HepG2 (cell line): ENCODE data around the gene EZH1. TPM values are rescaled to one million over a fixed set of nuclear protein-coding genes. Genes with fewer than 3 reads are reported as not detected.

ENCODE experiments used
- CHCHD3 ChIP-seq: sonication (generic); formaldehyde crosslinking; IDR thresholded peaks from 2 replicates; pipeline ENCODE4 v1.8.0; 2022; ENCODE audit warnings: mild to moderate bottlenecking, missing genetic modification reagents, moderate library complexity
- EZH2 ChIP-seq: conservative IDR thresholded peaks from 2 replicates; pipeline ENCODE4 v1.6.1; 2012; ENCODE audit warnings: mild to moderate bottlenecking, low read depth, low read length, moderate library complexity
- FIP1L1 ChIP-seq: fragments of 200-400 bp; formaldehyde crosslinking; IDR thresholded peaks from 2 replicates; pipeline ENCODE4 v1.6.1; 2018; ENCODE audit warnings: low read depth, mild to moderate bottlenecking, low read length, moderate library complexity, borderline replicate concordance; ENCODE audit not compliant: insufficient read depth
- GTF3A ChIP-seq: sonication (generic); formaldehyde crosslinking; conservative IDR thresholded peaks from 2 replicates; pipeline ENCODE4 v1.4.0; 2020; ENCODE audit warnings: mild to moderate bottlenecking, missing genetic modification reagents
- MYNN ChIP-seq: sonication (generic); formaldehyde crosslinking; IDR thresholded peaks from 2 replicates; pipeline ENCODE4 v1.4.0; 2020; ENCODE audit warnings: mild to moderate bottlenecking, low read depth, missing genetic modification reagents
- NCOA1 ChIP-seq: sonication (generic); formaldehyde crosslinking; IDR thresholded peaks from 2 replicates; pipeline ENCODE4 v1.9.0; 2021; ENCODE audit warnings: missing genetic modification reagents
- NFATC3 ChIP-seq: sonication (generic); formaldehyde crosslinking; IDR thresholded peaks from 2 replicates; pipeline ENCODE4 v1.5.1; 2020; ENCODE audit warnings: mild to moderate bottlenecking, missing genetic modification reagents
- NPAS2 ChIP-seq: sonication (generic); formaldehyde crosslinking; IDR thresholded peaks from 2 replicates; pipeline ENCODE4 v1.8.0; 2022; ENCODE audit warnings: mild to moderate bottlenecking, missing genetic modification reagents, borderline replicate concordance
- PTBP1 ChIP-seq: fragments of 200-400 bp; formaldehyde crosslinking; IDR thresholded peaks from 2 replicates; pipeline ENCODE4 v1.6.1; 2018; ENCODE audit warnings: low read length, low read depth; ENCODE audit not compliant: poor library complexity, severe bottlenecking
- TCF7L2 ChIP-seq: IDR thresholded peaks from 2 replicates; pipeline ENCODE4 v1.6.1; 2011; ENCODE audit warnings: mild to moderate bottlenecking, low read depth, low read length, moderate library complexity
- WIZ ChIP-seq: sonication (generic); formaldehyde crosslinking; IDR thresholded peaks from 2 replicates; pipeline ENCODE4 v1.5.1; 2020; ENCODE audit warnings: mild to moderate bottlenecking, missing genetic modification reagents
- ZNF124 ChIP-seq: sonication (generic); formaldehyde crosslinking; IDR thresholded peaks from 2 replicates; pipeline ENCODE4 v1.4.0; 2020; ENCODE audit warnings: missing genetic modification reagents
- ZNF260 ChIP-seq: sonication (generic); formaldehyde crosslinking; IDR thresholded peaks from 2 replicates; pipeline ENCODE4 v1.4.0; 2020; ENCODE audit warnings: missing genetic modification reagents, low read depth, mild to moderate bottlenecking, borderline replicate concordance
- ZNF34 ChIP-seq: sonication (generic); formaldehyde crosslinking; IDR thresholded peaks from 2 replicates; pipeline ENCODE4 v1.4.0; 2020; ENCODE audit warnings: mild to moderate bottlenecking, missing genetic modification reagents, borderline replicate concordance
- ZNF773 ChIP-seq: sonication (generic); formaldehyde crosslinking; IDR thresholded peaks from 2 replicates; pipeline ENCODE4 v1.4.0; 2020; ENCODE audit warnings: missing genetic modification reagents, borderline replicate concordance
- ZSCAN20 ChIP-seq: sonication (generic); formaldehyde crosslinking; IDR thresholded peaks from 2 replicates; pipeline ENCODE4 v1.4.0; 2020; ENCODE audit warnings: missing genetic modification reagents, mild to moderate bottlenecking, borderline replicate concordance
- polyA plus RNA-seq, 8 experiments: library from polyadenylated mRNA; depleted of rRNA in 3 of 8; stranded (reverse) in 7 of 8; unstranded in 1 of 8; fragments of >200 nt; fragmentation: Illumina TruSeq in 4 of 8; extraction: Trizol in 4 of 8; gene quantifications; 2 replicates each; pipeline versions ENCODE4 v1.2.1 to v1.2.3, GENCODE V29; 2011 to 2016; ENCODE audit warnings: low read depth in 4 of 8, missing spikeins in 1 of 8, mixed read lengths in 1 of 8; ENCODE audit not compliant: insufficient read depth in 1 of 8
- total RNA-seq, 5 experiments: library from RNA; depleted of rRNA; stranded (reverse); fragments of >200 nt; fragmentation: Illumina TruSeq; extraction: Trizol; gene quantifications; 2 replicates each; pipeline ENCODE4 v1.2.3, GENCODE V29; 2016; ENCODE audit warnings: low read depth in 1 of 5
- TF ChIP-seq, protein P1 (sequence below): sonication (generic); formaldehyde crosslinking; IDR thresholded peaks from 2 replicates; pipeline ENCODE4 v1.4.0; 2020; ENCODE audit warnings: missing genetic modification reagents; ENCODE audit errors: not compliant biosample characterization
- TF ChIP-seq, protein P2 (sequence below): sonication (generic); formaldehyde crosslinking; IDR thresholded peaks from 2 replicates; pipeline ENCODE4 v1.4.0; 2020; ENCODE audit warnings: missing genetic modification reagents
- TF ChIP-seq, protein P3 (sequence below): IDR thresholded peaks from 2 replicates; pipeline ENCODE4 v1.6.1; 2016; ENCODE audit warnings: low read depth, missing genetic modification reagents, missing compliant biosample characterization

EZH1 gene
- total and polyA plus RNA-seq, 2 of the 13 experiments (the other 11 are each of a cell fraction or from before 2014, with no cell fraction given), result 11.6 to 24.0 TPM

DNA sequence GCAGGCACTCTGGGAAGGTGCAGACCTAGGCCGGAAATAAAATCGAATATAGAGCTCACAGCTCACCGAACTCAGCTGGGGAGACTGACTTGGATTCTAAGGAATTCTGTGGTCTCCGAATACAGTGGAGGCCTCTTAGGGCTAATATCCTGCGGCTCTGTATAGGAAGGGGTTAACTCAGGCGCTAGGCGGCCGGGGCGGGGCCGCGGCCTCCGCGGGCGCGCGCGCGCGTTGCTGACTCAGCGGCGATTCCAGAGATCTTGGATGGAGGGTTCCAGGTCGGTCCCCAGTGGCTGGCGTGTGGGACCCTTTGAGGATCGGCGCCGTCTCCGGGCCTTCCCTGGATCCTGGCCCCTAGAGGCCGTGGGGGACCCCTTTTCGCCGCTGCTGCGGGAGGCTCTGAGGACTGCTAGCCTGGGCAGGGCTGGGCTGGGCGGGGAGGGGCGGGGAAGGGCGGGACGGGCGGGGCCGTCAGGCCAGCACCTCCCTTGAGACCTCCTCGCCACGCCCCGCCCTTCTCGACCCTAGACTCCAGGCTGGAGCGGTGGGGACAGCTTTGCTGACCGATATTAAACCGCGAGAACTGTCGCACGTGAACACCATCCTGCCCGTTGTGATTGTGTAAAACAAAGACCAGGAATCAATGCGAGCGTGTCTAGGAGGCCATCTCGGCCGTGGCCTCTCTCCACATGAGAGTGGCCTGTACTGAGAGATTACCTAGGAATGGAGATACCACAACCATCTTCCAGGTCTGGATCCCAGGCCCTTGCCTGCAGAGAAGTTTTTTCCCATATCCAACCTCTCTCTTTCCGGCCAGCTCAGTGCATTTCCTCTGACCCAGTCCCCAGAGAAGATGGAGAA lies 66.7 kb downstream of the EZH1 start (continued):
- TF ChIP-seq, protein P1, sequence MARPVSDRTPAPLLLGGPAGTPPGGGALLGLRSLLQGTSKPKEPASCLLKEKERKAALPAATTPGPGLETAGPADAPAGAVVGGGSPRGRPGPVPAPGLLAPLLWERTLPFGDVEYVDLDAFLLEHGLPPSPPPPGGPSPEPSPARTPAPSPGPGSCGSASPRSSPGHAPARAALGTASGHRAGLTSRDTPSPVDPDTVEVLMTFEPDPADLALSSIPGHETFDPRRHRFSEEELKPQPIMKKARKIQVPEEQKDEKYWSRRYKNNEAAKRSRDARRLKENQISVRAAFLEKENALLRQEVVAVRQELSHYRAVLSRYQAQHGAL (CRISPR knock-in tag), result no peak
- no peak for TF ChIP-seq ZNF34 (CRISPR knock-in tag)
- no peak for TF ChIP-seq EZH2
- TF ChIP-seq ZNF773, result no peak; the same call in 1 of the 2 replicates
- TF ChIP-seq FIP1L1, result peak; percentile 87; the same call in 1 of the 2 replicates
- TF ChIP-seq TCF7L2, result no peak
- TF ChIP-seq ZSCAN20 (CRISPR knock-in tag), result no peak
- TF ChIP-seq, protein P2, sequence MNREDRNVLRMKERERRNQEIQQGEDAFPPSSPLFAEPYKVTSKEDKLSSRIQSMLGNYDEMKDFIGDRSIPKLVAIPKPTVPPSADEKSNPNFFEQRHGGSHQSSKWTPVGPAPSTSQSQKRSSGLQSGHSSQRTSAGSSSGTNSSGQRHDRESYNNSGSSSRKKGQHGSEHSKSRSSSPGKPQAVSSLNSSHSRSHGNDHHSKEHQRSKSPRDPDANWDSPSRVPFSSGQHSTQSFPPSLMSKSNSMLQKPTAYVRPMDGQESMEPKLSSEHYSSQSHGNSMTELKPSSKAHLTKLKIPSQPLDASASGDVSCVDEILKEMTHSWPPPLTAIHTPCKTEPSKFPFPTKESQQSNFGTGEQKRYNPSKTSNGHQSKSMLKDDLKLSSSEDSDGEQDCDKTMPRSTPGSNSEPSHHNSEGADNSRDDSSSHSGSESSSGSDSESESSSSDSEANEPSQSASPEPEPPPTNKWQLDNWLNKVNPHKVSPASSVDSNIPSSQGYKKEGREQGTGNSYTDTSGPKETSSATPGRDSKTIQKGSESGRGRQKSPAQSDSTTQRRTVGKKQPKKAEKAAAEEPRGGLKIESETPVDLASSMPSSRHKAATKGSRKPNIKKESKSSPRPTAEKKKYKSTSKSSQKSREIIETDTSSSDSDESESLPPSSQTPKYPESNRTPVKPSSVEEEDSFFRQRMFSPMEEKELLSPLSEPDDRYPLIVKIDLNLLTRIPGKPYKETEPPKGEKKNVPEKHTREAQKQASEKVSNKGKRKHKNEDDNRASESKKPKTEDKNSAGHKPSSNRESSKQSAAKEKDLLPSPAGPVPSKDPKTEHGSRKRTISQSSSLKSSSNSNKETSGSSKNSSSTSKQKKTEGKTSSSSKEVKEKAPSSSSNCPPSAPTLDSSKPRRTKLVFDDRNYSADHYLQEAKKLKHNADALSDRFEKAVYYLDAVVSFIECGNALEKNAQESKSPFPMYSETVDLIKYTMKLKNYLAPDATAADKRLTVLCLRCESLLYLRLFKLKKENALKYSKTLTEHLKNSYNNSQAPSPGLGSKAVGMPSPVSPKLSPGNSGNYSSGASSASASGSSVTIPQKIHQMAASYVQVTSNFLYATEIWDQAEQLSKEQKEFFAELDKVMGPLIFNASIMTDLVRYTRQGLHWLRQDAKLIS (CRISPR knock-in tag), result no peak; the same call in 1 of the 2 replicates
- TF ChIP-seq CHCHD3 (CRISPR knock-in tag), result no peak
- TF ChIP-seq, protein P3, sequence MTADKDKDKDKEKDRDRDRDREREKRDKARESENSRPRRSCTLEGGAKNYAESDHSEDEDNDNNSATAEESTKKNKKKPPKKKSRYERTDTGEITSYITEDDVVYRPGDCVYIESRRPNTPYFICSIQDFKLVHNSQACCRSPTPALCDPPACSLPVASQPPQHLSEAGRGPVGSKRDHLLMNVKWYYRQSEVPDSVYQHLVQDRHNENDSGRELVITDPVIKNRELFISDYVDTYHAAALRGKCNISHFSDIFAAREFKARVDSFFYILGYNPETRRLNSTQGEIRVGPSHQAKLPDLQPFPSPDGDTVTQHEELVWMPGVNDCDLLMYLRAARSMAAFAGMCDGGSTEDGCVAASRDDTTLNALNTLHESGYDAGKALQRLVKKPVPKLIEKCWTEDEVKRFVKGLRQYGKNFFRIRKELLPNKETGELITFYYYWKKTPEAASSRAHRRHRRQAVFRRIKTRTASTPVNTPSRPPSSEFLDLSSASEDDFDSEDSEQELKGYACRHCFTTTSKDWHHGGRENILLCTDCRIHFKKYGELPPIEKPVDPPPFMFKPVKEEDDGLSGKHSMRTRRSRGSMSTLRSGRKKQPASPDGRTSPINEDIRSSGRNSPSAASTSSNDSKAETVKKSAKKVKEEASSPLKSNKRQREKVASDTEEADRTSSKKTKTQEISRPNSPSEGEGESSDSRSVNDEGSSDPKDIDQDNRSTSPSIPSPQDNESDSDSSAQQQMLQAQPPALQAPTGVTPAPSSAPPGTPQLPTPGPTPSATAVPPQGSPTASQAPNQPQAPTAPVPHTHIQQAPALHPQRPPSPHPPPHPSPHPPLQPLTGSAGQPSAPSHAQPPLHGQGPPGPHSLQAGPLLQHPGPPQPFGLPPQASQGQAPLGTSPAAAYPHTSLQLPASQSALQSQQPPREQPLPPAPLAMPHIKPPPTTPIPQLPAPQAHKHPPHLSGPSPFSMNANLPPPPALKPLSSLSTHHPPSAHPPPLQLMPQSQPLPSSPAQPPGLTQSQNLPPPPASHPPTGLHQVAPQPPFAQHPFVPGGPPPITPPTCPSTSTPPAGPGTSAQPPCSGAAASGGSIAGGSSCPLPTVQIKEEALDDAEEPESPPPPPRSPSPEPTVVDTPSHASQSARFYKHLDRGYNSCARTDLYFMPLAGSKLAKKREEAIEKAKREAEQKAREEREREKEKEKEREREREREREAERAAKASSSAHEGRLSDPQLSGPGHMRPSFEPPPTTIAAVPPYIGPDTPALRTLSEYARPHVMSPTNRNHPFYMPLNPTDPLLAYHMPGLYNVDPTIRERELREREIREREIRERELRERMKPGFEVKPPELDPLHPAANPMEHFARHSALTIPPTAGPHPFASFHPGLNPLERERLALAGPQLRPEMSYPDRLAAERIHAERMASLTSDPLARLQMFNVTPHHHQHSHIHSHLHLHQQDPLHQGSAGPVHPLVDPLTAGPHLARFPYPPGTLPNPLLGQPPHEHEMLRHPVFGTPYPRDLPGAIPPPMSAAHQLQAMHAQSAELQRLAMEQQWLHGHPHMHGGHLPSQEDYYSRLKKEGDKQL (CRISPR knock-in tag), result peak; percentile 52
- no peak for TF ChIP-seq GTF3A (CRISPR knock-in tag)
- no peak for TF ChIP-seq PTBP1
- no peak for TF ChIP-seq NFATC3
- no peak for TF ChIP-seq WIZ (CRISPR knock-in tag)
- TF ChIP-seq NPAS2 (CRISPR knock-in tag), result no peak
- no peak for TF ChIP-seq NCOA1 (CRISPR knock-in tag)
- TF ChIP-seq MYNN, result no peak
- TF ChIP-seq ZNF260 (CRISPR knock-in tag), result no peak
- 0 out of 2 replicates have a peak, but pooled peaks have one; percentile 24 for TF ChIP-seq ZNF124 (CRISPR knock-in tag)
